SK-N-SH (cell line): Measurements from ENCODE around the gene VMP1. TPM values are rescaled to one million over a fixed set of nuclear protein-coding genes. Genes with fewer than 3 reads are reported as not detected.

ENCODE experiments used
- CTCF ChIA-PET: fragments of 300-600, 350-600 bp; formaldehyde crosslinking; extraction: SDS; loops from one replicate; lab custom pipeline; 2021; lab: Yijun Ruan, JAX
- POLR2A ChIA-PET: fragments of 350-600 bp; sonication (Branson Sonifier 250); formaldehyde crosslinking; extraction: SDS; loops from one replicate; lab custom pipeline; 2020; ENCODE audit warnings: antibody characterized with exemption, inconsistent platforms; lab: Yijun Ruan, JAX
- DNase-seq: peaks from one replicate; pipeline ENCODE4 v3.0.0; 2012
- H2AFZ ChIP-seq: fragments of 200-600 bp; sonication (generic); 2 replicates; pipeline ENCODE4 v1.8.1; 2016; ENCODE audit warnings: antibody characterized with exemption, mild to moderate bottlenecking, low read depth
- H3F3A ChIP-seq: fragments of 200-600 bp; sonication (generic); replicated peaks from 2 replicates; pipeline ENCODE3; 2016; ENCODE audit warnings: antibody characterized with exemption, mild to moderate bottlenecking; ENCODE audit not compliant: insufficient read depth
- H3K27ac ChIP-seq, 2 experiments: fragments of 200-500 bp in 1 of 2; fragments of 200-600 bp in 1 of 2; sonication (Bioruptor generic) in 1 of 2; sonication (generic), shearing (Covaris generic) in 1 of 2; 2 replicates each; pipeline versions ENCODE4 v1.5.1 to v1.6.1; 2014 to 2016; ENCODE audit warnings: low read depth in 2 of 2, inconsistent platforms in 1 of 2, low read length in 1 of 2, mild to moderate bottlenecking in 1 of 2, mixed read lengths in 1 of 2
- H3K27me3 ChIP-seq: fragments of 200-600 bp; sonication (generic), shearing (Covaris generic); 2 replicates; pipeline ENCODE4 v1.6.1; 2016; ENCODE audit warnings: mixed run types; ENCODE audit not compliant: insufficient read depth
- H3K36me3 ChIP-seq, 2 experiments: fragments of 200-500 bp in 1 of 2; fragments of 200-600 bp in 1 of 2; sonication (Bioruptor generic) in 1 of 2; sonication (generic) in 1 of 2; replicated peaks in 1 of 2; 2 replicates each; pipeline versions ENCODE3 to v1.5.1; 2014 to 2016; ENCODE audit warnings: low read length in 1 of 2, mild to moderate bottlenecking in 1 of 2; ENCODE audit not compliant: insufficient read depth in 2 of 2, control insufficient read depth in 1 of 2
- H3K4me1 ChIP-seq, 2 experiments: fragments of 200-500 bp in 1 of 2; fragments of 200-600 bp in 1 of 2; sonication (Bioruptor generic) in 1 of 2; sonication (generic), shearing (Covaris generic) in 1 of 2; 2 replicates each; pipeline versions ENCODE4 v1.5.1 to v1.6.1; 2014 to 2016; ENCODE audit warnings: low read depth in 1 of 2, low read length in 1 of 2, mixed run types in 1 of 2; ENCODE audit not compliant: insufficient read depth in 2 of 2, control insufficient read depth in 1 of 2
- H3K4me2 ChIP-seq: fragments of 200-600 bp; sonication (generic), shearing (Covaris generic); 2 replicates; pipeline ENCODE4 v1.6.1; 2017; ENCODE audit warnings: mixed run types
- H3K4me3 ChIP-seq, 2 experiments: fragments of 200-500 bp in 1 of 2; fragments of 200-600 bp in 1 of 2; sonication (Bioruptor generic) in 1 of 2; sonication (generic), shearing (Covaris generic) in 1 of 2; 2 replicates each; pipeline versions ENCODE4 v1.5.1 to v1.8.1; 2014 to 2016; ENCODE audit warnings: low read depth in 2 of 2, inconsistent platforms in 1 of 2, low read length in 1 of 2, mild to moderate bottlenecking in 1 of 2, mixed read lengths in 1 of 2, moderate library complexity in 1 of 2
- H3K79me2 ChIP-seq: fragments of 200-600 bp; sonication (generic); 2 replicates; pipeline ENCODE4 v1.8.1; 2017; ENCODE audit warnings: mild to moderate bottlenecking; ENCODE audit not compliant: insufficient read depth
- H3K9ac ChIP-seq: fragments of 200-600 bp; sonication (generic); 2 replicates; pipeline ENCODE4 v1.6.1; 2017; ENCODE audit warnings: mixed run types
- H3K9me2 ChIP-seq: fragments of 200-600 bp; sonication (generic); 2 replicates; pipeline ENCODE4 v1.6.1; 2017; ENCODE audit warnings: mixed run types
- H3K9me3 ChIP-seq: fragments of 200-600 bp; sonication (generic); 2 replicates; pipeline ENCODE4 v1.6.1; 2017; ENCODE audit warnings: mixed run types, mild to moderate bottlenecking, moderate library complexity
- H4K20me1 ChIP-seq: fragments of 200-600 bp; sonication (generic); 2 replicates; pipeline ENCODE4 v1.6.1; 2017; ENCODE audit warnings: mild to moderate bottlenecking, mixed run types; ENCODE audit not compliant: insufficient read depth
- CHD2 ChIP-seq: fragments of 150-350 bp; IDR thresholded peaks from 2 replicates; pipeline ENCODE4 v1.6.1; 2018; ENCODE audit warnings: low read length; ENCODE audit not compliant: partially characterized antibody
- EP300 ChIP-seq, 2 experiments: IDR thresholded peaks; 2 replicates each; pipeline versions ENCODE4 v1.4.0 to v1.6.1; 2012; ENCODE audit warnings: borderline replicate concordance in 1 of 2, low read depth in 1 of 2, low read length in 1 of 2
- EZH2phosphoT487 ChIP-seq: fragments of 200-600 bp; sonication (generic); IDR thresholded peaks from 2 replicates; pipeline ENCODE4 v1.6.1; 2017; ENCODE audit warnings: low read depth, mixed run types, mild to moderate bottlenecking, antibody characterized with exemption, moderate library complexity, borderline replicate concordance
- FOSL2 ChIP-seq: IDR thresholded peaks from 2 replicates; pipeline ENCODE4 v1.4.0; 2012; ENCODE audit warnings: low read depth, mild to moderate bottlenecking, moderate library complexity, borderline replicate concordance
- GATA2 ChIP-seq: sonication (generic); formaldehyde crosslinking; IDR thresholded peaks from 2 replicates; pipeline ENCODE4 v1.5.0; 2020; ENCODE audit warnings: mild to moderate bottlenecking, missing genetic modification reagents
- IRF3 ChIP-seq: fragments of 150-350 bp; IDR thresholded peaks from 2 replicates; pipeline ENCODE4 v1.6.1; 2016; ENCODE audit warnings: mild to moderate bottlenecking, low read depth, low read length
- JUND ChIP-seq: IDR thresholded peaks from 2 replicates; pipeline ENCODE4 v1.4.0; 2012
- MAX ChIP-seq: IDR thresholded peaks from 2 replicates; pipeline ENCODE4 v1.4.0; 2012; ENCODE audit warnings: low read depth
- NRF1 ChIP-seq: IDR thresholded peaks from 2 replicates; pipeline ENCODE4 v1.6.1; 2012; ENCODE audit warnings: low read depth, mild to moderate bottlenecking, low read length
- POLR2AphosphoS5 ChIP-seq: IDR thresholded peaks from 2 replicates; pipeline ENCODE4 v1.6.1; 2012; ENCODE audit warnings: low read depth, low read length
- RCOR1 ChIP-seq: fragments of 150-350 bp; IDR thresholded peaks from 2 replicates; pipeline ENCODE4 v1.6.1; 2017; ENCODE audit warnings: antibody characterized with exemption, low read length
- REST ChIP-seq: IDR thresholded peaks from 2 replicates; pipeline ENCODE4 v1.6.1; 2012; ENCODE audit warnings: mild to moderate bottlenecking, low read depth, low read length, moderate library complexity
- SIN3A ChIP-seq: IDR thresholded peaks from 2 replicates; pipeline ENCODE4 v1.6.1; 2012; ENCODE audit warnings: low read depth, mild to moderate bottlenecking, low read length, moderate library complexity, borderline replicate concordance
- TAF1 ChIP-seq: IDR thresholded peaks from 2 replicates; pipeline ENCODE4 v1.6.1; 2012; ENCODE audit warnings: low read depth, mild to moderate bottlenecking, low read length, moderate library complexity, borderline replicate concordance
- YY1 ChIP-seq: IDR thresholded peaks from 2 replicates; pipeline ENCODE4 v1.4.0; 2012; ENCODE audit warnings: low read depth, mild to moderate bottlenecking
- ZBTB33 ChIP-seq: IDR thresholded peaks from 2 replicates; pipeline ENCODE4 v1.4.0; 2012; ENCODE audit warnings: low read depth, borderline replicate concordance
- WGBS: methylation state at CpG from one replicate; pipeline ENCODE4 v1.1.6; 2017; ENCODE audit warnings: low lambda C conversion rate; 5-methylcytosine and 5-hydroxymethylcytosine counted together
- polyA plus RNA-seq, 3 experiments: library from polyadenylated mRNA; depleted of rRNA; stranded (reverse); fragments of >200 nt; gene quantifications; 2 replicates each; pipeline ENCODE4 v1.2.3, GENCODE V29; 2012

Gene VMP1
- polyA plus RNA-seq, 1 of the 3 experiments (the other 2 are of a cell fraction): 169 TPM

GRCh38 chr17:59838052-59838916, 130.8 kb downstream of the VMP1 start:
- ChIA-PET CTCF (interaction anchor here (1.1 to 2.3 kb wide), 7 partner anchors 10 to 90 kb away, joined by 3 to 14 read pairs (median 3); no protein-coding TSS in a partner anchor), POLR2A (no interaction called here)
- WGBS: 9% methylated on average over 8 of the region's 8 CpGs
- no peaks in the 10 kb centered on the region for H3K9me3 ChIP-seq
- TF ChIP-seq MAX: 0 out of 2 replicates have a peak, but pooled peaks have one; percentile 9
- TF ChIP-seq SIN3A: no peak
- peak in 1 of 2 experiments; percentile 44; a peak in 1 of 4 replicates for TF ChIP-seq EP300 (IDR thresholded peaks at IDR 0.05; ENCODE audit: borderline replicate concordance in 1 of 2, low read depth in 1 of 2, low read length in 1 of 2)
- TF ChIP-seq JUND: peak; percentile 33; the same call in 1 of the 2 replicates
- no peak for TF ChIP-seq IRF3
- TF ChIP-seq FOSL2: peak; percentile 4; the same call in 1 of the 2 replicates
- no peak; the same call in 1 of the 2 replicates for TF ChIP-seq YY1
- no peak for TF ChIP-seq RCOR1
- peak; percentile 26 for TF ChIP-seq CHD2
- TF ChIP-seq TAF1: peak; percentile 72; the same call in 1 of the 2 replicates
- TF ChIP-seq NRF1: no peak
- TF ChIP-seq EZH2phosphoT487: peak; percentile 47; the same call in 1 of the 2 replicates
- peak; percentile 73 for TF ChIP-seq POLR2AphosphoS5
- peak; percentile 71; the same call in 1 of the 2 replicates for TF ChIP-seq REST
- no peak for TF ChIP-seq ZBTB33
- TF ChIP-seq GATA2 (CRISPR knock-in tag): no peak
- peaks cover 42% of the 10 kb centered on the region for H4K20me1 ChIP-seq
- peaks cover 27 to 46% of the 10 kb centered on the region in 2 experiments for H3K36me3 ChIP-seq
- H3K4me3 ChIP-seq: peak overlapping the region; percentile 53 to 93
- peaks cover 0 to 11% of the 10 kb centered on the region in 2 experiments; a peak in 2 of 4 replicates for H3K4me1 ChIP-seq
- peak overlapping the region; percentile 79 for H3K4me2 ChIP-seq
- H3K27me3 ChIP-seq: no peaks in the 10 kb centered on the region
- no peak overlapping the region for H2AFZ ChIP-seq
- no peak for DNase-seq
- H3K9me2 ChIP-seq: no peaks in the 10 kb centered on the region
- H3K79me2 ChIP-seq: peaks cover 85% of the 10 kb centered on the region
- peaks cover 68% of the 10 kb centered on the region for H3F3A ChIP-seq
- peak overlapping the region; percentile 100 for H3K9ac ChIP-seq
- peak overlapping the region; percentile 95 to 100 for H3K27ac ChIP-seq
